Endothelial cell (in vitro differentiated cells): Measurements from ENCODE around the gene CAMK1D. TPM values are rescaled to one million over a fixed set of nuclear protein-coding genes. Genes with fewer than 3 reads are reported as not detected.

Source experiments
- DNase-seq: peaks from one replicate; pipeline ENCODE4 v3.0.0; 2021; ENCODE audit warnings: low spot score
- H3K27ac Mint-ChIP-seq: one replicate; pipeline ENCODE4 v1.8.0; 2021; ENCODE audit warnings: mixed read lengths, inconsistent platforms; ENCODE audit not compliant: unreplicated experiment
- H3K27me3 Mint-ChIP-seq: one replicate; pipeline ENCODE4 v1.8.0; 2021; ENCODE audit warnings: mild to moderate bottlenecking, moderate library complexity, mixed read lengths, inconsistent platforms; ENCODE audit not compliant: unreplicated experiment
- H3K36me3 Mint-ChIP-seq: one replicate; pipeline ENCODE4 v1.8.0; 2021; ENCODE audit warnings: mild to moderate bottlenecking, low read depth, mixed read lengths, inconsistent platforms; ENCODE audit not compliant: unreplicated experiment
- H3K4me1 Mint-ChIP-seq: one replicate; pipeline ENCODE4 v1.8.0; 2021; ENCODE audit warnings: mild to moderate bottlenecking, mixed read lengths, inconsistent platforms; ENCODE audit not compliant: unreplicated experiment
- H3K4me3 Mint-ChIP-seq: one replicate; pipeline ENCODE4 v1.8.0; 2021; ENCODE audit warnings: mild to moderate bottlenecking, mixed read lengths, inconsistent platforms; ENCODE audit not compliant: unreplicated experiment
- H3K9me3 Mint-ChIP-seq: one replicate; pipeline ENCODE4 v1.8.0; 2021; ENCODE audit warnings: mixed read lengths, inconsistent platforms; ENCODE audit not compliant: unreplicated experiment
- CTCF ChIP-seq: fragments of 200-600 bp; sonication (generic); IDR thresholded peaks from one replicate; pipeline ENCODE4 v1.5.0; 2021; ENCODE audit warnings: antibody characterized with exemption; ENCODE audit not compliant: unreplicated experiment
- total RNA-seq: library from RNA; stranded (reverse); fragmentation: NEBNext Ultra II Directional; extraction: Animal tissue kit (Norgen Biotek cat#: 25700); gene quantifications from one replicate; pipeline ENCODE4 v1.2.1, GENCODE V29; 2021; ENCODE audit not compliant: unreplicated experiment

The CAMK1D gene
- total RNA-seq, 1 donor from 2014 or later, result 4.1 TPM

DNA sequence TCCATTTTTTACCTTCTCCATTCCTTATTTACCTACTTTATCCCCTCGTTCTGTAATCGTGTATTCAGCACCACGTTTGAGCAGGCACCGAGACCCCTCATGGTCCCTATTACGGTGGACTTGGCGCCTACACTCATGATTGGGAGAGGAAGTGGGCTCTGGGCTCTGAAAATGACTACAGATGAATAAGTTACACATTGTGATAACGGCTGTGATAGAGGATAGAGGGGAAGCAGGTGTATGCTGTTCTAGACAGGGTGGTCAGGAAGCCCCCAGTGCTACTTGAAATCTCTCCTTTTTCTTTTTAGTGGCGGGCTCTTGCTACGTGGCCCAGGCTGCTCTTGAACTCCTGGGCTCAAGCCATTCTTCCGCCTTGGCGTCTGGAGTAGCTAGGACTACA is 59.8 kb downstream of the CAMK1D start:
- H3K27me3 Mint-ChIP-seq, result peaks cover 1% of the 10 kb centered on the region
- no peak for TF ChIP-seq CTCF
- H3K36me3 Mint-ChIP-seq, result no peaks in the 10 kb centered on the region
- H3K4me1 Mint-ChIP-seq, result peaks cover 3% of the 10 kb centered on the region
- no peak overlapping the region for H3K4me3 Mint-ChIP-seq
- H3K27ac Mint-ChIP-seq, result no peak overlapping the region
- no peak for DNase-seq
- H3K9me3 Mint-ChIP-seq, result no peaks in the 10 kb centered on the region

GRCh38 chr10:12409613-12410012 is 60.3 kb downstream of the CAMK1D start:
- no peaks in the 10 kb centered on the region for H3K36me3 Mint-ChIP-seq
- peaks cover 1% of the 10 kb centered on the region for H3K27me3 Mint-ChIP-seq
- no peak for DNase-seq

DNA sequence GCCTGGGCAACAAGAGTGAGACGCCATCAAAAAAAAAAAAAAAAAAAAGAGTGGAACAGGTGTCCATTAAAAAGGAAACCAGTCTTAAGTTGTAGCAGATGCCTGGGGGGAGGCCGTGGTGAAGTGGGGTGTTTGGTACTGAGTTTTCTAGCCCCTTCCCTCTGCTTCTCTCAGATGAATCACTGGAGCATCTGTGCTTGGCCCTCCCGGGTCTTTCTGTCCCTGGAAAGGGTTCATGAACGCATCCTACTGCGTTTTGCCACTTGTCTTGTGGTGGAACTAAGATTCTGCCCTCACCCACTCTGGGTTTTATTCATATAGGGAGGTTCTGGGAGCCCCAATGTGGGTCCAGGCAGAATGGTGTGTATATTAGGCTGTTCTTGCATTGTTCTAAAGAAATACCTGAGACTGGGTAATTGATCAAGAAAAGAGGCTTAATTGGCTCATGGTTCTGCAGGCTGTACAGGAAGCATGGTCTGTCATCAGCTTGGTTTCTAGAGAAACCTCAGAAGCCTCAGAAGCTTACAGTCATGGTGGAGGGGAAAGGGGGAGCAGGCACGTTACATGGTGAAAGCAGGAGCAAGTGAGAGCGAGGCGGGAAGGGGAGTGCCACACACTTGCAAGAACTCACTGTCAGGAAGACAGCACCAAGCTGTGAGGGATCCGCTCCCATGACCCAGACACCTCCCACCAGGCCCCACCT is 63.5 kb downstream of the CAMK1D start:
- Mint-ChIP-seq H3K36me3 (no peaks in the 10 kb centered on the region), H3K4me1 (no peaks in the 10 kb centered on the region), H3K27me3 (no peaks in the 10 kb centered on the region), H3K27ac (no peak overlapping the region), H3K9me3 (no peaks in the 10 kb centered on the region), H3K4me3 (no peak overlapping the region)
- TF ChIP-seq CTCF, result no peak
- DNase-seq, result no peak

More at GRCh38 chr10:12409613-12410012, 60.3 kb downstream of the CAMK1D start:
- H3K4me3 Mint-ChIP-seq, result no peak overlapping the region
- no peak overlapping the region for H3K27ac Mint-ChIP-seq
- peaks cover 3% of the 10 kb centered on the region for H3K4me1 Mint-ChIP-seq
- TF ChIP-seq CTCF, result no peak
- H3K9me3 Mint-ChIP-seq, result no peaks in the 10 kb centered on the region

GRCh38 chr10:12413369-12413711 is 64.0 kb downstream of the CAMK1D start:
- no peak overlapping the region for H3K4me3 Mint-ChIP-seq
- no peaks in the 10 kb centered on the region for H3K36me3 Mint-ChIP-seq
- H3K27me3 Mint-ChIP-seq, result no peaks in the 10 kb centered on the region
- H3K4me1 Mint-ChIP-seq, result no peaks in the 10 kb centered on the region
- TF ChIP-seq CTCF, result no peak
- no peak for DNase-seq
- H3K9me3 Mint-ChIP-seq, result no peaks in the 10 kb centered on the region
- H3K27ac Mint-ChIP-seq, result no peak overlapping the region

DNA sequence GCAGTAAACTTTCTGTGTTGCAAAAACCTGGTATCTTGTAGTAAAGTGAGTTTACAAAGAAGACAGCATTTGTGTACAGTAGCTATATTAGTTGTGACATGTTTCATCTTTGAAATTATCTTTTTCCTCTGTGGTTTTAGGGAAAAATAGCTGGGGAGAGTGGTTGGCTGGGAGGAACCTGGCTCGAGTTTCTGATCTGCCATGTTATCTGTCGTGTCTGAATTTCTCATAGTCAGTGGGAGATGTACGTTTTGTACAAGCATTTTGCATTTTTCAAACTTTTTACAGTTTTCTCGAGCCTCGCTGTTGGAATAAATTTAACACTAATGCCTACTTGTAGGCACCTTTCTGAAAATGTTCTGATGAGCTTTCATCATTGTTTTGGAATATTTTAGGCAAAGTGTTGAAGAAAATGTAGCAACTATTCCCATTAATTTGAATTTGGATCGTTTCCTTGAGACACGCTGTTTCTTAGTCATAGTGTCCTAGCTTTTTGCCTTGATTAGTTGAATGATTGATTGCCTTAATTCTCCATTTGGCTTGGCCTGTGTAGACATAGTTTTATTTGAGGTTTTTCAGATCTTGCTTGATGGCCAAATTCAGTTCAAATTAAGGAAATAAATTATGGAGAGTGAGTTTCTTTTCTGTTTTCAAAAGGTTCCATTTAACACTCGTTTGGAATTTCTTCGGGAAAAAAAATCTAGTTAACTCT is 65.1 kb downstream of the CAMK1D start:
- H3K36me3 Mint-ChIP-seq, result no peaks in the 10 kb centered on the region
- no peak for DNase-seq
- no peaks in the 10 kb centered on the region for H3K4me1 Mint-ChIP-seq
- no peak for TF ChIP-seq CTCF
- H3K27ac Mint-ChIP-seq, result no peak overlapping the region
- no peak overlapping the region for H3K4me3 Mint-ChIP-seq
- no peaks in the 10 kb centered on the region for H3K27me3 Mint-ChIP-seq
- H3K9me3 Mint-ChIP-seq, result no peaks in the 10 kb centered on the region
